Psoas muscle (tissue), 8 donors: ENCODE data around the gene PHLPP1. TPM values are rescaled to one million over a fixed set of nuclear protein-coding genes. Genes with fewer than 3 reads are reported as not detected.

ENCODE experiments used
- ATAC-seq, 4 donors: fragments of 200-7000 bp; cut with Tn5 transposase; one replicate each; pipeline ENCODE4 v1.9.1; 2020; ENCODE audit warnings: moderate library complexity in 3 of 4, mild to moderate bottlenecking in 2 of 4
- DNase-seq, 2 donors: peaks; one replicate each; pipeline ENCODE4 v3.0.0-alpha.2; 2020
- H3K27ac ChIP-seq: fragments of 200-600 bp; one replicate; pipeline ENCODE4 v1.8.0; 2022
- H3K27me3 ChIP-seq, 3 donors: fragments of 200-600 bp in 1 of 3; one replicate each; pipeline versions ENCODE4 v1.6.1 to v1.8.0; 2013 to 2022; ENCODE audit warnings: low read length in 2 of 3, mild to moderate bottlenecking in 2 of 3, moderate library complexity in 1 of 3; ENCODE audit not compliant: insufficient read depth in 3 of 3
- H3K36me3 ChIP-seq, 2 donors: fragments of 200-600 bp in 1 of 2; one replicate each; pipeline versions ENCODE4 v1.6.1 to v1.8.0; 2013 to 2022; ENCODE audit warnings: low read depth in 1 of 2, mild to moderate bottlenecking in 1 of 2, moderate library complexity in 1 of 2; ENCODE audit not compliant: insufficient read depth in 1 of 2
- H3K4me1 ChIP-seq: fragments of 200-600 bp; one replicate; pipeline ENCODE4 v1.8.0; 2022
- H3K4me3 ChIP-seq: fragments of 200-600 bp; one replicate; pipeline ENCODE4 v1.8.0; 2022; ENCODE audit warnings: mild to moderate bottlenecking
- H3K9me3 ChIP-seq: fragments of 200-600 bp; one replicate; pipeline ENCODE4 v1.8.0; 2022
- CTCF ChIP-seq: fragments of 200-600 bp; IDR thresholded peaks from one replicate; pipeline ENCODE4 v1.8.0; 2022; ENCODE audit warnings: antibody characterized with exemption
- WGBS, 3 donors: extraction: QIAGEN DNeasy Blood & Tissue Kit; methylation state at CpG; one replicate each; pipeline versions ENCODE4 v1.1.6 to v1.1.7; 2013; 5-methylcytosine and 5-hydroxymethylcytosine counted together
- intact Hi-C, 2 donors: fragments of 100-400 bp; cut with DNase I; formaldehyde crosslinking; loops; one replicate each; pipeline versions ENCODE4 v1.11.0 to v1.14.2; 2022
- polyA plus RNA-seq, 3 donors: library from polyadenylated mRNA; stranded (reverse); fragments of 200-250 nt; gene quantifications; one replicate each; pipeline ENCODE4 v1.2.3, GENCODE V29; 2013
- total RNA-seq, 4 donors: library from RNA; stranded (reverse); fragmentation: NEBNext Ultra II Directional in 2 of 4; extraction: Animal tissue kit (Norgen Biotek cat#: 25700) in 2 of 4; gene quantifications; one replicate each; pipeline versions ENCODE4 v1.2.1 to v1.2.4, GENCODE V29; 2021 to 2023
- donor health status: healthy with polysubstance abuse.
- donor health status: DM: no; HTN: no; CAD: no; lungs with moderate emphysema.
- donor health status: Bipolar disorder and iron deficiency.
- donor health status: healthy.
- donor health status: DM: yes; HTN: yes; CAD: no.
- donor health status: DM: no; HTN: no; CAD: no.
- donor health status: DM: no; HTN: no; CAD: no.
- donor health status: DM: yes; HTN: yes; CAD: no.

Gene PHLPP1
- total and polyA plus RNA-seq, 7 donors = 0.79 to 6.4 (median 3.5) TPM

- ATAC-seq = no peak
- Histone ChIP-seq H3K4me3 (peak overlapping the region; percentile 79), H3K9me3 (no peaks in the 10 kb centered on the region), H3K4me1 (peaks cover 22% of the 10 kb centered on the region), H3K27ac (peak overlapping the region; percentile 88), H3K27me3 (no peaks in the 10 kb centered on the region), H3K36me3 (no peaks in the 10 kb centered on the region)
- intact Hi-C loops = loop anchor here (1.0 to 10.0 kb wide), 6 partner anchors 121 to 709 kb away; partner anchors contain the start of genes PIGN (in 1 of the 2), RELCH (in 1 of the 2) and VPS4B (in 1 of the 2)
- TF ChIP-seq CTCF = no peak
- WGBS, 3 donors = 0 to 1% (median 1%) methylated on average over 73 to 124 of the region's 127 CpGs
- DNase-seq = peak; percentile 59 to 76
Observed at GRCh38 chr18:62715759-62716615, 646 bp downstream of the PHLPP1 start.

GRCh38 chr18:62716619-62717168 lies 1.4 kb downstream of the PHLPP1 start:
- no peak for TF ChIP-seq CTCF
- H3K27ac ChIP-seq = peak overlapping the region; percentile 78
- 1% methylated on average over 43 to 68 of the region's 68 CpGs for WGBS, 3 donors
- ATAC-seq (no peak), DNase-seq (peak; percentile 43 to 65)
- H3K36me3 ChIP-seq = no peaks in the 10 kb centered on the region
- H3K9me3 ChIP-seq = no peaks in the 10 kb centered on the region
- H3K4me3 ChIP-seq = peak overlapping the region; percentile 79
- peaks cover 22% of the 10 kb centered on the region for H3K4me1 ChIP-seq
- intact Hi-C loops = loop anchor here (5.0 to 10.0 kb wide), 5 partner anchors 122 to 708 kb away; partner anchors contain the start of genes PIGN (in 1 of the 2), RELCH (in 1 of the 2) and VPS4B (in 1 of the 2)
- no peaks in the 10 kb centered on the region for H3K27me3 ChIP-seq

GRCh38 chr18:62717169-62717924 lies 2.0 kb downstream of the PHLPP1 start:
- 3 to 5% (median 5%) methylated on average over 16 of the region's 16 CpGs for WGBS, 3 donors
- Histone ChIP-seq H3K36me3 (no peaks in the 10 kb centered on the region), H3K4me3 (peak overlapping the region; percentile 79), H3K4me1 (peaks cover 22% of the 10 kb centered on the region), H3K9me3 (no peaks in the 10 kb centered on the region), H3K27ac (peak overlapping the region; percentile 78), H3K27me3 (no peaks in the 10 kb centered on the region)
- DNase-seq = no peak
- no peak for TF ChIP-seq CTCF
- ATAC-seq = no peak
- intact Hi-C loops = loop anchor here (5.0 to 10.0 kb wide), 5 partner anchors 123 to 707 kb away; partner anchors contain the start of genes PIGN (in 1 of the 2), RELCH (in 1 of the 2) and VPS4B (in 1 of the 2)

- intact Hi-C loops = loop anchor here (5.0 to 10.0 kb wide), 5 partner anchors 123 to 707 kb away; partner anchors contain the start of genes PIGN (in 1 of the 2), RELCH (in 1 of the 2) and VPS4B (in 1 of the 2)
- no peak overlapping the region for H3K27ac ChIP-seq
- H3K9me3 ChIP-seq = no peaks in the 10 kb centered on the region
- DNase-seq = no peak
- WGBS, 3 donors = 53 to 61% (median 57%) methylated on average over 7 of the region's 7 CpGs
- H3K27me3 ChIP-seq = no peaks in the 10 kb centered on the region
- no peak for ATAC-seq
- no peaks in the 10 kb centered on the region for H3K36me3 ChIP-seq
- peaks cover 25% of the 10 kb centered on the region for H3K4me1 ChIP-seq
- TF ChIP-seq CTCF = no peak
- H3K4me3 ChIP-seq = peak overlapping the region; percentile 79
Observed at GRCh38 chr18:62717925-62718800, 2.8 kb downstream of the PHLPP1 start.
